ENCODE results near the gene POLR2E. TPM values are rescaled to one million over a fixed set of nuclear protein-coding genes. Genes with fewer than 3 reads are reported as not detected.
A peak's percentile ranks its signal among the peaks of the same experiment; 100 is the strongest.
"Not testable (repeated sequence)": the region's sequence is repeated elsewhere in the genome, so short reads cannot be mapped to it uniquely, and the experiment has no call there.

The POLR2E gene
- total RNA-seq, 1 donor from 2014 or later = 125 TPM

- intact Hi-C loops (cut with DNase I) = no loop called here
Measured at GRCh38 chr19:1128106-1128505, 32.9 kb upstream of the POLR2E start.

GRCh38 chr19:1126984-1127760 is 32.0 kb upstream of the POLR2E start:
- DNase-seq (ENCODE audit: low spot score) = no peak
- intact Hi-C loops (cut with DNase I) = no loop called here

More at GRCh38 chr19:1128106-1128505, 32.9 kb upstream of the POLR2E start:
- DNase-seq (ENCODE audit: low spot score) = no peak

GRCh38 chr19:1125601-1126467 is 30.7 kb upstream of the POLR2E start:
- intact Hi-C loops (cut with DNase I) = no loop called here
- DNase-seq (ENCODE audit: low spot score) = no peak

GRCh38 chr19:1123885-1124677 is 28.9 kb upstream of the POLR2E start:
- intact Hi-C loops (cut with DNase I) = no loop called here
- no peak for DNase-seq (ENCODE audit: low spot score)

- intact Hi-C loops (cut with DNase I) = no loop called here
- no peak for DNase-seq (ENCODE audit: low spot score)
Measured at GRCh38 chr19:1123381-1123780, 28.2 kb upstream of the POLR2E start.

GRCh38 chr19:1122972-1123363 is 27.8 kb upstream of the POLR2E start:
- DNase-seq (ENCODE audit: low spot score) = peak; percentile 89
- intact Hi-C loops (cut with DNase I) = no loop called here

- DNase-seq (ENCODE audit: low spot score) = no peak
- intact Hi-C loops (cut with DNase I) = no loop called here
Measured at GRCh38 chr19:1122021-1122971, 27.1 kb upstream of the POLR2E start.

GRCh38 chr19:1121395-1121794 is 26.2 kb upstream of the POLR2E start:
- DNase-seq (ENCODE audit: low spot score) = no peak
- intact Hi-C loops (cut with DNase I) = no loop called here

GRCh38 chr19:1119475-1120217 is 24.5 kb upstream of the POLR2E start:
- DNase-seq (ENCODE audit: low spot score) = no peak
- intact Hi-C loops (cut with DNase I) = no loop called here

GRCh38 chr19:1118999-1119398 is 23.8 kb upstream of the POLR2E start:
- intact Hi-C loops (cut with DNase I) = no loop called here
- DNase-seq (ENCODE audit: low spot score) = no peak

- DNase-seq (ENCODE audit: low spot score) = no peak
- intact Hi-C loops (cut with DNase I) = no loop called here
Measured at GRCh38 chr19:1117654-1118053, 22.5 kb upstream of the POLR2E start.

GRCh38 chr19:1116726-1117581 is 21.8 kb upstream of the POLR2E start:
- DNase-seq (ENCODE audit: low spot score) = no peak
- intact Hi-C loops (cut with DNase I) = no loop called here

GRCh38 chr19:1115646-1116420 is 20.7 kb upstream of the POLR2E start:
- intact Hi-C loops (cut with DNase I) = no loop called here
- DNase-seq (ENCODE audit: low spot score) = no peak

- intact Hi-C loops (cut with DNase I) = loop anchor here (5.0 kb wide), 1 partner anchor 78 kb away; no protein-coding TSS in a partner anchor
- DNase-seq (ENCODE audit: low spot score) = not testable (repeated sequence)
Measured at GRCh38 chr19:1114728-1115127, 19.6 kb upstream of the POLR2E start.

GRCh38 chr19:1113986-1114483 is 18.9 kb upstream of the POLR2E start:
- intact Hi-C loops (cut with DNase I) = loop anchor here (5.0 kb wide), 1 partner anchor 78 kb away; no protein-coding TSS in a partner anchor

More at GRCh38 chr19:1113986-1114483, 18.9 kb upstream of the POLR2E start:
- DNase-seq (ENCODE audit: low spot score) = no peak
